Measurements from ENCODE around the gene DRG2. TPM values are rescaled to one million over a fixed set of nuclear protein-coding genes. Genes with fewer than 3 reads are reported as not detected.

DRG2 gene
- polyA plus RNA-seq, 3 donors = 26.9 to 36.1 (median 32.0) TPM

- H3K4me3 Mint-ChIP-seq = no peak overlapping the region
Observed at GRCh38 chr17:18156171-18156975, 68.6 kb downstream of the DRG2 start.

GRCh38 chr17:18156976-18157280, 69.2 kb downstream of the DRG2 start:
- Mint-ChIP-seq H3K9me3 (no peaks in the 10 kb centered on the region), H3K36me3 (no peaks in the 10 kb centered on the region), H3K27me3 (ENCODE audit: low read depth in 3 of 3) (peaks cover 0 to 9% (median 4%) of the 10 kb centered on the region in 3 donors), H3K4me1 (peaks cover 30% of the 10 kb centered on the region), H3K4me3 (no peak overlapping the region), H3K27ac (peak overlapping the region in 2 of 7 donors; percentile 19 to 60)
- WGBS (ENCODE audit: insufficient coverage) = 92% methylated on average over 9 of the region's 10 CpGs
- Histone ChIP-seq H3K27ac (ENCODE audit: low read depth in 1 of 2, low read length in 2 of 2) (peak overlapping the region in 1 of 2 donors; percentile 8), H3K36me3 (replicated peaks in 1 of 2; ENCODE audit: control insufficient read depth in 1 of 2, insufficient read depth in 2 of 2, low read length in 2 of 2) (no peaks in the 10 kb centered on the region), H3K9me3 (replicated peaks in 1 of 2; ENCODE audit: control insufficient read depth in 1 of 2, insufficient read depth in 1 of 2, low read length in 2 of 2) (no peaks in the 10 kb centered on the region), H3K4me1 (ENCODE audit: control insufficient read depth in 1 of 2, insufficient read depth in 2 of 2, low read length in 2 of 2) (peaks cover 17 to 37% of the 10 kb centered on the region in 2 donors), H3K4me3 (replicated peaks in 1 of 3; ENCODE audit: low read depth in 2 of 3, low read length in 3 of 3) (no peak overlapping the region), H4K20me1 (ENCODE audit: insufficient read depth, low read length) (no peaks in the 10 kb centered on the region), H3K27me3 (ENCODE audit: control insufficient read depth in 2 of 2, insufficient read depth in 2 of 2, low read length in 2 of 2) (no peaks in the 10 kb centered on the region), H3K9ac (ENCODE audit: insufficient read depth, low read length, poor library complexity, severe bottlenecking) (no peak overlapping the region), H2AFZ (ENCODE audit: insufficient read depth, low read depth, low read length, poor library complexity, severe bottlenecking) (no peak overlapping the region), H3K79me2 (ENCODE audit: insufficient read depth, low read length) (no peaks in the 10 kb centered on the region), H3K4me2 (replicated peaks; ENCODE audit: extremely low read depth, low read length, poor library complexity, severe bottlenecking) (no peak overlapping the region)
- DNase-seq = no peak
- no peak for TF ChIP-seq CTCF (IDR thresholded peaks at IDR 0.05)
- intact Hi-C loops (cut with micrococcal nuclease) = no loop called here

More at GRCh38 chr17:18156171-18156975, 68.6 kb downstream of the DRG2 start:
- no peak overlapping the region for H3K27ac ChIP-seq (ENCODE audit: low read depth in 1 of 2, low read length in 2 of 2)
- H3K4me3 ChIP-seq (replicated peaks in 1 of 3; ENCODE audit: low read depth in 2 of 3, low read length in 3 of 3) = no peak overlapping the region
- TF ChIP-seq CTCF (IDR thresholded peaks at IDR 0.05) = no peak
- intact Hi-C loops (cut with micrococcal nuclease) = no loop called here
- Mint-ChIP-seq H3K27me3 (ENCODE audit: low read depth in 3 of 3) (peaks cover 0 to 9% (median 4%) of the 10 kb centered on the region in 3 donors), H3K36me3 (no peaks in the 10 kb centered on the region), H3K9me3 (no peaks in the 10 kb centered on the region), H3K27ac (peak overlapping the region in 4 of 7 donors; percentile 41 to 87 (median 55)), H3K4me1 (peaks cover 30% of the 10 kb centered on the region)
- H2AFZ ChIP-seq (ENCODE audit: insufficient read depth, low read depth, low read length, poor library complexity, severe bottlenecking) = no peak overlapping the region
- H3K9me3 ChIP-seq (replicated peaks in 1 of 2; ENCODE audit: control insufficient read depth in 1 of 2, insufficient read depth in 1 of 2, low read length in 2 of 2) = no peaks in the 10 kb centered on the region
- H3K4me1 ChIP-seq (ENCODE audit: control insufficient read depth in 1 of 2, insufficient read depth in 2 of 2, low read length in 2 of 2) = peaks cover 17 to 37% of the 10 kb centered on the region in 2 donors
- H3K9ac ChIP-seq (ENCODE audit: insufficient read depth, low read length, poor library complexity, severe bottlenecking) = no peak overlapping the region
- no peaks in the 10 kb centered on the region for H3K27me3 ChIP-seq (ENCODE audit: control insufficient read depth in 2 of 2, insufficient read depth in 2 of 2, low read length in 2 of 2)
- 79% methylated on average over 6 of the region's 8 CpGs for WGBS (ENCODE audit: insufficient coverage)
- no peaks in the 10 kb centered on the region for H3K79me2 ChIP-seq (ENCODE audit: insufficient read depth, low read length)
- H3K36me3 ChIP-seq (replicated peaks in 1 of 2; ENCODE audit: control insufficient read depth in 1 of 2, insufficient read depth in 2 of 2, low read length in 2 of 2) = no peaks in the 10 kb centered on the region
- no peaks in the 10 kb centered on the region for H4K20me1 ChIP-seq (ENCODE audit: insufficient read depth, low read length)
- peak in 1 of 3 donors; percentile 39 for DNase-seq
- no peak overlapping the region for H3K4me2 ChIP-seq (replicated peaks; ENCODE audit: extremely low read depth, low read length, poor library complexity, severe bottlenecking)

Other genes starting within 250 kb of the DRG2 start
- gene TOM1L2, start 115.5 kb upstream of the DRG2 start, polyA plus RNA-seq = 10 to 100 TPM in 1 of 3 donors, 1 to 10 TPM in 2; 1.7 to 28.2 (median 2.8) TPM
- gene DRC3, start 115.1 kb upstream of the DRG2 start, polyA plus RNA-seq = under 1 TPM; 0.23 to 0.58 (median 0.39) TPM
- gene ATPAF2, start 48.8 kb upstream of the DRG2 start, polyA plus RNA-seq = 10 to 100 TPM; 41.3 to 50.8 (median 44.9) TPM
- 1 to 10 TPM; 4.1 to 6.0 (median 4.4) TPM for gene GID4, start 48.5 kb upstream of the DRG2 start, polyA plus RNA-seq
- 1 to 10 TPM in 1 of 3 donors, under 1 TPM in 2; 0.31 to 4.4 (median 0.56) TPM for gene MYO15A, start 20.8 kb downstream of the DRG2 start, polyA plus RNA-seq
- gene ALKBH5, start 95.9 kb downstream of the DRG2 start, polyA plus RNA-seq = 10 to 100 TPM; 50.4 to 79.1 (median 78.9) TPM
- 10 to 100 TPM in 1 of 3 donors, under 1 TPM in 2; 0.52 to 10.8 (median 0.76) TPM for gene LLGL1, start 137.7 kb downstream of the DRG2 start, polyA plus RNA-seq
- gene FLII, start 170.8 kb downstream of the DRG2 start, polyA plus RNA-seq = 100 to 1,000 TPM; 145 to 724 (median 227) TPM
- 1 to 10 TPM; 3.5 to 6.1 (median 4.9) TPM for gene MIEF2, start 172.7 kb downstream of the DRG2 start, polyA plus RNA-seq
- 10 to 100 TPM; 15.2 to 25.6 (median 22.3) TPM for gene TOP3A, start 227.0 kb downstream of the DRG2 start, polyA plus RNA-seq
- 10 to 100 TPM in 1 of 3 donors, 1 to 10 TPM in 2; 2.4 to 24.4 (median 5.3) TPM for gene SMCR8, start 227.3 kb downstream of the DRG2 start, polyA plus RNA-seq

Measured in CD14-positive monocyte (primary cell).